Measurements from ENCODE around the gene RNF31. TPM values are rescaled to one million over a fixed set of nuclear protein-coding genes. Genes with fewer than 3 reads are reported as not detected.

RNF31 gene
- total and polyA plus RNA-seq, 2 of the 13 experiments (the other 11 are each of a cell fraction or from before 2014, with no cell fraction given), result 48.2 to 86.8 TPM

DNA sequence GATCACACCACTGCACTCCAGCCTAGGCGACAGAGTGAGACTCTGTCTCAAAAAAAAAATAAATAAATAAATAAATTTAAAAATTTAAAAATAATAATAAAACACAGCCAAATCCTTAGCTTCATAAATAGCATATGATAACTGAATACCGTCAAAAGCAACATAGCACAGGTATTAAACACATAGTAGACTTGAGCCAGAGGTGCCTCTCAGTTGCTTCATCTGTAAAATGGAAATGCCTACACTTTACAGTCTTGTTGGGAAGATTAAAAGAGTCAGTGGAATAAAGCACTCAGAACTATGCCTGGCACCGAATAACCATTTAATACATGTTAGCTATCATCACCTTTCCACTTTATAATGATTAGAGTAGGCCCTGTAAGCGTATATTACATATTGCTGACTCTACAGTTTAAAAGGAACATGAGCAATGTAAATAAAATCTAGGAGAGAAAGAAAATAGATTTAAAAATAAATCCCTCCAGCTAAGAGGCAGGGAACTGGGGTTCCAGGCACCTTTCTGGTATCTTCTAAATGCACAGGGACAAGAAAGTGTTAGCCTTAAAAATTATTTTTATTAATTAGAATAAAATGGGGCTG is 40.5 kb upstream of the RNF31 start:
- H3K79me2 ChIP-seq (ENCODE audit: insufficient read depth, low read length), result peaks cover 2% of the 10 kb centered on the region
- no peaks in the 10 kb centered on the region for H4K20me1 ChIP-seq (ENCODE audit: insufficient read depth, low read length)
- no peaks in the 10 kb centered on the region; the same call in 1 of the 2 replicates for H3K9me3 ChIP-seq (ENCODE audit: low read length)
- BruUV-seq (replicated peaks), result no TSS peak
- no peak for ATAC-seq
- H3K4me1 ChIP-seq (ENCODE audit: insufficient read depth, low read length), result peaks cover 61% of the 10 kb centered on the region
- WGBS (ENCODE audit: low lambda C conversion rate), result 89% methylated on average over 4 of the region's 4 CpGs
- no peak for FAIRE-seq
- H3K4me2 ChIP-seq (ENCODE audit: low read depth, low read length), result no peak overlapping the region
- H2AFZ ChIP-seq (ENCODE audit: low read length), result no peak overlapping the region
- no peaks in the 10 kb centered on the region for H3K27me3 ChIP-seq (ENCODE audit: control insufficient read depth in 1 of 2, insufficient read depth in 2 of 2, low read length in 2 of 2)
- H3K36me3 ChIP-seq (replicated peaks in 1 of 2; ENCODE audit: control insufficient read depth in 1 of 2, insufficient read depth in 2 of 2, low read length in 2 of 2), result peaks cover 17 to 20% of the 10 kb centered on the region in 2 experiments
- peak overlapping the region; percentile 1 for H3K27ac ChIP-seq (ENCODE audit: extremely low read length, insufficient read depth, low read length)
- intact Hi-C loops (cut with micrococcal nuclease; ENCODE audit: unreplicated experiment) (no loop called here), in situ Hi-C loops (cut with HindIII; ENCODE audit: extremely low pct_ligation_motif_present, low pct_unique_long_range_greater_than_20kb) (loop anchor here (25.0 kb wide), 1 partner anchor 1519 kb away; the partner anchor contains the start of genes ABHD4 and DAD1)
- ChIA-PET CTCF (ENCODE audit: low intra/inter-chr PET ratio, low total read pairs) (interaction anchor here (0.5 to 5.4 kb wide), 3 partner anchors 15 to 48 kb away, joined by 3 to 86 read pairs (median 3); no protein-coding TSS in a partner anchor), POLR2A (interaction anchor here (0.9 to 11.8 kb wide), 7 partner anchors 8 to 154 kb away, joined by 4 to 594 read pairs (median 52); partner anchors contain the start of genes DCAF11, DHRS4, EMC9 and NRL)
- no peak for DNase-seq (ENCODE audit: low spot score)
- H3K9ac ChIP-seq (ENCODE audit: insufficient read depth, low read depth, low read length), result no peak overlapping the region
- no peak overlapping the region for H3K4me3 ChIP-seq (replicated peaks in 1 of 3; ENCODE audit: insufficient read depth in 1 of 3, low read depth in 2 of 3, low read length in 3 of 3)
- TF ChIP-seq, protein P1, sequence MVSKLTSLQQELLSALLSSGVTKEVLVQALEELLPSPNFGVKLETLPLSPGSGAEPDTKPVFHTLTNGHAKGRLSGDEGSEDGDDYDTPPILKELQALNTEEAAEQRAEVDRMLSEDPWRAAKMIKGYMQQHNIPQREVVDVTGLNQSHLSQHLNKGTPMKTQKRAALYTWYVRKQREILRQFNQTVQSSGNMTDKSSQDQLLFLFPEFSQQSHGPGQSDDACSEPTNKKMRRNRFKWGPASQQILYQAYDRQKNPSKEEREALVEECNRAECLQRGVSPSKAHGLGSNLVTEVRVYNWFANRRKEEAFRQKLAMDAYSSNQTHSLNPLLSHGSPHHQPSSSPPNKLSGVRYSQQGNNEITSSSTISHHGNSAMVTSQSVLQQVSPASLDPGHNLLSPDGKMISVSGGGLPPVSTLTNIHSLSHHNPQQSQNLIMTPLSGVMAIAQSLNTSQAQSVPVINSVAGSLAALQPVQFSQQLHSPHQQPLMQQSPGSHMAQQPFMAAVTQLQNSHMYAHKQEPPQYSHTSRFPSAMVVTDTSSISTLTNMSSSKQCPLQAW (CRISPR knock-in tag; IDR thresholded peaks at IDR 0.05), result no peak
- TF ChIP-seq, protein P2, sequence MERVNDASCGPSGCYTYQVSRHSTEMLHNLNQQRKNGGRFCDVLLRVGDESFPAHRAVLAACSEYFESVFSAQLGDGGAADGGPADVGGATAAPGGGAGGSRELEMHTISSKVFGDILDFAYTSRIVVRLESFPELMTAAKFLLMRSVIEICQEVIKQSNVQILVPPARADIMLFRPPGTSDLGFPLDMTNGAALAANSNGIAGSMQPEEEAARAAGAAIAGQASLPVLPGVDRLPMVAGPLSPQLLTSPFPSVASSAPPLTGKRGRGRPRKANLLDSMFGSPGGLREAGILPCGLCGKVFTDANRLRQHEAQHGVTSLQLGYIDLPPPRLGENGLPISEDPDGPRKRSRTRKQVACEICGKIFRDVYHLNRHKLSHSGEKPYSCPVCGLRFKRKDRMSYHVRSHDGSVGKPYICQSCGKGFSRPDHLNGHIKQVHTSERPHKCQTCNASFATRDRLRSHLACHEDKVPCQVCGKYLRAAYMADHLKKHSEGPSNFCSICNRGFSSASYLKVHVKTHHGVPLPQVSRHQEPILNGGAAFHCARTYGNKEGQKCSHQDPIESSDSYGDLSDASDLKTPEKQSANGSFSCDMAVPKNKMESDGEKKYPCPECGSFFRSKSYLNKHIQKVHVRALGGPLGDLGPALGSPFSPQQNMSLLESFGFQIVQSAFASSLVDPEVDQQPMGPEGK (CRISPR knock-in tag; IDR thresholded peaks at IDR 0.05), result no peak
- no peak for TF ChIP-seq DNMT3B (CRISPR knock-in tag; conservative IDR thresholded peaks at IDR 0.05)
- TF ChIP-seq, protein P3, sequence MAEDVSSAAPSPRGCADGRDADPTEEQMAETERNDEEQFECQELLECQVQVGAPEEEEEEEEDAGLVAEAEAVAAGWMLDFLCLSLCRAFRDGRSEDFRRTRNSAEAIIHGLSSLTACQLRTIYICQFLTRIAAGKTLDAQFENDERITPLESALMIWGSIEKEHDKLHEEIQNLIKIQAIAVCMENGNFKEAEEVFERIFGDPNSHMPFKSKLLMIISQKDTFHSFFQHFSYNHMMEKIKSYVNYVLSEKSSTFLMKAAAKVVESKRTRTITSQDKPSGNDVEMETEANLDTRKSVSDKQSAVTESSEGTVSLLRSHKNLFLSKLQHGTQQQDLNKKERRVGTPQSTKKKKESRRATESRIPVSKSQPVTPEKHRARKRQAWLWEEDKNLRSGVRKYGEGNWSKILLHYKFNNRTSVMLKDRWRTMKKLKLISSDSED (CRISPR knock-in tag; IDR thresholded peaks at IDR 0.05), result no peak
- peak; percentile 84 for TF ChIP-seq ZNF629 (CRISPR knock-in tag; conservative IDR thresholded peaks at IDR 0.05)
- TF ChIP-seq, protein P4, sequence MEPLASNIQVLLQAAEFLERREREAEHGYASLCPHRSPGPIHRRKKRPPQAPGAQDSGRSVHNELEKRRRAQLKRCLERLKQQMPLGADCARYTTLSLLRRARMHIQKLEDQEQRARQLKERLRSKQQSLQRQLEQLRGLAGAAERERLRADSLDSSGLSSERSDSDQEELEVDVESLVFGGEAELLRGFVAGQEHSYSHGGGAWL (CRISPR knock-in tag; IDR thresholded peaks at IDR 0.05), result no peak
- no peak for TF ChIP-seq ZSCAN25 (CRISPR knock-in tag; IDR thresholded peaks at IDR 0.05)
- TF ChIP-seq, protein P5, sequence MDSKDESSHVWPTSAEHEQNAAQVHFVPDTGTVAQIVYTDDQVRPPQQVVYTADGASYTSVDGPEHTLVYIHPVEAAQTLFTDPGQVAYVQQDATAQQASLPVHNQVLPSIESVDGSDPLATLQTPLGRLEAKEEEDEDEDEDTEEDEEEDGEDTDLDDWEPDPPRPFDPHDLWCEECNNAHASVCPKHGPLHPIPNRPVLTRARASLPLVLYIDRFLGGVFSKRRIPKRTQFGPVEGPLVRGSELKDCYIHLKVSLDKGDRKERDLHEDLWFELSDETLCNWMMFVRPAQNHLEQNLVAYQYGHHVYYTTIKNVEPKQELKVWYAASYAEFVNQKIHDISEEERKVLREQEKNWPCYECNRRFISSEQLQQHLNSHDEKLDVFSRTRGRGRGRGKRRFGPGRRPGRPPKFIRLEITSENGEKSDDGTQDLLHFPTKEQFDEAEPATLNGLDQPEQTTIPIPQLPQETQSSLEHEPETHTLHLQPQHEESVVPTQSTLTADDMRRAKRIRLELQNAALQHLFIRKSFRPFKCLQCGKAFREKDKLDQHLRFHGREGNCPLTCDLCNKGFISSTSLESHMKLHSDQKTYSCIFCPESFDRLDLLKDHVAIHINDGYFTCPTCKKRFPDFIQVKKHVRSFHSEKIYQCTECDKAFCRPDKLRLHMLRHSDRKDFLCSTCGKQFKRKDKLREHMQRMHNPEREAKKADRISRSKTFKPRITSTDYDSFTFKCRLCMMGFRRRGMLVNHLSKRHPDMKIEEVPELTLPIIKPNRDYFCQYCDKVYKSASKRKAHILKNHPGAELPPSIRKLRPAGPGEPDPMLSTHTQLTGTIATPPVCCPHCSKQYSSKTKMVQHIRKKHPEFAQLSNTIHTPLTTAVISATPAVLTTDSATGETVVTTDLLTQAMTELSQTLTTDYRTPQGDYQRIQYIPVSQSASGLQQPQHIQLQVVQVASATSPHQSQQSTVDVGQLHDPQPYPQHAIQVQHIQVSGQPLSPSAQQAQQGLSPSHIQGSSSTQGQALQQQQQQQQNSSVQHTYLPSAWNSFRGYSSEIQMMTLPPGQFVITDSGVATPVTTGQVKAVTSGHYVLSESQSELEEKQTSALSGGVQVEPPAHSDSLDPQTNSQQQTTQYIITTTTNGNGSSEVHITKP (CRISPR knock-in tag; IDR thresholded peaks at IDR 0.05; ENCODE audit: low read depth), result no peak
- no peak for TF ChIP-seq NR2F1 (CRISPR knock-in tag; IDR thresholded peaks at IDR 0.05)
- TF ChIP-seq ZNF432 (CRISPR knock-in tag; IDR thresholded peaks at IDR 0.05; ENCODE audit: borderline replicate concordance), result no peak
- TF ChIP-seq SOX6 (IDR thresholded peaks at IDR 0.05), result no peak
- no peak for TF ChIP-seq SOX6 (CRISPR knock-in tag; IDR thresholded peaks at IDR 0.05)
- no peak for TF ChIP-seq ZNF567 (CRISPR knock-in tag; IDR thresholded peaks at IDR 0.05; ENCODE audit: borderline replicate concordance)

Data from HepG2 (cell line).